Right lobe of liver (tissue), 6 donors: Measurements from ENCODE around the gene BCL11B. TPM values are rescaled to one million over a fixed set of nuclear protein-coding genes. Genes with fewer than 3 reads are reported as not detected.

Source experiments
- ATAC-seq, 4 donors: fragments of 200-7000 bp; cut with Tn5 transposase; one replicate each; pipeline ENCODE4 v1.9.1; 2020; ENCODE audit warnings: mild to moderate bottlenecking in 4 of 4, moderate library complexity in 4 of 4
- DNase-seq, 3 donors: peaks; one replicate each; pipeline ENCODE4 v3.0.0-alpha.2; 2020
- H3K27ac ChIP-seq, 3 donors: fragments of 200-600 bp; one replicate each; pipeline ENCODE4 v1.8.0; 2022
- H3K27me3 ChIP-seq, 2 donors: fragments of 200-600 bp; one replicate each; pipeline ENCODE4 v1.8.0; 2022
- H3K36me3 ChIP-seq, 4 donors: fragments of 200-600 bp; sonication (generic) in 1 of 4; one replicate each; pipeline versions ENCODE4 v1.5.1 to v1.8.0; 2017 to 2022; ENCODE audit warnings: control low read depth in 1 of 4
- H3K4me1 ChIP-seq, 4 donors: fragments of 200-600 bp; sonication (generic) in 1 of 4; one replicate each; pipeline versions ENCODE4 v1.5.1 to v1.8.0; 2017 to 2022; ENCODE audit warnings: control low read depth in 1 of 4
- H3K4me3 ChIP-seq, 3 donors: fragments of 200-600 bp; one replicate each; pipeline ENCODE4 v1.8.0; 2022
- H3K9me3 ChIP-seq, 4 donors: fragments of 200-600 bp; sonication (generic) in 1 of 4; one replicate each; pipeline versions ENCODE4 v1.5.1 to v1.8.0; 2017 to 2022; ENCODE audit warnings: control low read depth in 1 of 4
- POLR2A ChIP-seq: fragments of 450-650 bp; IDR thresholded peaks from one replicate; pipeline ENCODE4 v1.6.1; 2017; ENCODE audit warnings: antibody characterized with exemption, mild to moderate bottlenecking
- WGBS: methylation state at CpG from one replicate; pipeline ENCODE4 v1.1.6; 2018; ENCODE audit warnings: low coverage, low lambda C conversion rate; ENCODE audit not compliant: insufficient coverage; ENCODE audit errors: missing lambda C conversion rate; 5-methylcytosine and 5-hydroxymethylcytosine counted together
- intact Hi-C, 2 donors: fragments of 100-400 bp; cut with DNase I; formaldehyde crosslinking; loops; one replicate each; pipeline versions ENCODE4 v1.11.2 to v1.14.1; 2022
- total RNA-seq, 6 experiments: library from RNA; depleted of rRNA in 2 of 6; stranded (reverse); fragments of >200 nt in 2 of 6; fragmentation: NEBNext Ultra II Directional in 3 of 6; extraction: Animal tissue kit (Norgen Biotek cat#: 25700) in 3 of 6; gene quantifications; one replicate each; pipeline versions ENCODE4 v1.1.0 to v1.2.4, GENCODE V29; 2016 to 2023
- TF ChIP-seq, protein P1 (sequence below), 4 donors: fragments of 200-600 bp in 3 of 4; fragments of 450-650 bp in 1 of 4; IDR thresholded peaks; one replicate each; pipeline versions ENCODE4 v1.5.1 to v1.8.0; 2016 to 2022; ENCODE audit warnings: antibody characterized with exemption in 4 of 4, mild to moderate bottlenecking in 2 of 4
- donor health status: DM: no; HTN: yes; CAD: no.
- donor health status: DM: no; HTN: no; CAD: no.
- donor health status: DM: no; HTN: no; CAD: no.
- donor health status: DM: no; HTN: yes; CAD: no.
- donor health status: DM: no; HTN: yes; CAD: no.

Gene BCL11B
- total RNA-seq, 6 experiments from 2014 or later, result 0.04 to 0.61 (median 0.24) TPM

DNA sequence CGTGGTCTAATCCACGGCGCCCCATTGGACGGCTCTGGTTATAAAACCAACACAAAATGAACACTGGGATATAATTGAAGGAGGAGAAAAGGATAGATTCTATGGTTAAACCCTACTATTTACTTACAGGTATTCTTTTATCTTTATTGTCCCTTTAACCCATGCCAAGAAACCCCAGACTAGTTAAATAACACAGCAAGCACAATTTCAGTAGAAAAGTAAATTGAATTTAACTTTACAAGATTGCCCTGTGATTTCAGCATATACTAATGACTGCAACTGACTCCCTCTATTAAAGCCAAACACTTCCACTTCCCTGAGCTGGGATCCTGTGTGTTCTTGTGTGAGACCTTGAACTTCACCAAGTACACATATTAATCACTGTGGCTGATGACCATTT is 45.3 kb downstream of the BCL11B start:
- WGBS, result 83% methylated on average over 4 of the region's 4 CpGs
- Histone ChIP-seq H3K36me3 (no peaks in the 10 kb centered on the region), H3K27ac (no peak overlapping the region), H3K4me3 (no peak overlapping the region), H3K4me1 (no peaks in the 10 kb centered on the region), H3K9me3 (no peaks in the 10 kb centered on the region), H3K27me3 (no peaks in the 10 kb centered on the region)
- DNase-seq, result no peak
- no peak for TF ChIP-seq POLR2A
- TF ChIP-seq, protein P1, sequence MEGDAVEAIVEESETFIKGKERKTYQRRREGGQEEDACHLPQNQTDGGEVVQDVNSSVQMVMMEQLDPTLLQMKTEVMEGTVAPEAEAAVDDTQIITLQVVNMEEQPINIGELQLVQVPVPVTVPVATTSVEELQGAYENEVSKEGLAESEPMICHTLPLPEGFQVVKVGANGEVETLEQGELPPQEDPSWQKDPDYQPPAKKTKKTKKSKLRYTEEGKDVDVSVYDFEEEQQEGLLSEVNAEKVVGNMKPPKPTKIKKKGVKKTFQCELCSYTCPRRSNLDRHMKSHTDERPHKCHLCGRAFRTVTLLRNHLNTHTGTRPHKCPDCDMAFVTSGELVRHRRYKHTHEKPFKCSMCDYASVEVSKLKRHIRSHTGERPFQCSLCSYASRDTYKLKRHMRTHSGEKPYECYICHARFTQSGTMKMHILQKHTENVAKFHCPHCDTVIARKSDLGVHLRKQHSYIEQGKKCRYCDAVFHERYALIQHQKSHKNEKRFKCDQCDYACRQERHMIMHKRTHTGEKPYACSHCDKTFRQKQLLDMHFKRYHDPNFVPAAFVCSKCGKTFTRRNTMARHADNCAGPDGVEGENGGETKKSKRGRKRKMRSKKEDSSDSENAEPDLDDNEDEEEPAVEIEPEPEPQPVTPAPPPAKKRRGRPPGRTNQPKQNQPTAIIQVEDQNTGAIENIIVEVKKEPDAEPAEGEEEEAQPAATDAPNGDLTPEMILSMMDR (IDR thresholded peaks at IDR 0.05), result no peak
- ATAC-seq, result no peak
- intact Hi-C loops, result no loop called here

DNA sequence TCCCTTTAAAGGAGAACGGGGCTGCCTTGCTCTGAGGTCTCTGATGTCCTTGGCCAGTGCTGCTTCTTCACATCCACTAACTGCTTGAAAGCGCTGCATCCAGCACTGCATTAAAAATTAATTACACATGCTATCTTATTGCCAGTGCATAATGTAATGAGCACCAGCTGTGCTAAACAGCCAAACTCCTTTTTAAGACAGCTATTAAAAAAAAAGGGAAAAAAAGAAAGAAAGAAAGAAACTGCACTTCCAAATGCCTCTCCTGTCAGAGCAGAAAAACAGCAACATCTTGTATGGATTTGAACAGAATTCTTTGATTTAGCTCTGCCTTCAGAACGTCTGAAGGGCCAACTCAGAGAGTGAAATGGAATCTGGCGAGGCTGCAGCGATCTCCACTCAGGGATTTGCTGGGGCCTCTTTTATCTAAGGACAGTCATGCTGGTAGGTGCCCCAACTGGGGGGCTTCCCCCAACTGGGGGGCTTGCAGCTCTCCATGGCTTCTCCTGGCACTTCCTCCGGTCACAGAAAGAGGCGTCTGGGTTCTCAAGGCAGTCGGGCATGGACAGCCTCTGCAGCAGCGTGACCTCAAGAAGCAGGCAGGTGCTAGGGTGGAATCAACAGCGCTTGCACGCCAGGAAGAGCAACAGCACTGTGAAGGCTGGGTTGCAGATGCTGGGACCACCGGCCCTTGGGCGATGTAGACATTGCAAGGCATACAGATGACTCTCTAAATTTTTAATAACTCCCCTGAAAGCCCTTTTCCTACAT is 46.4 kb downstream of the BCL11B start:
- Histone ChIP-seq H3K36me3 (no peaks in the 10 kb centered on the region), H3K27ac (no peak overlapping the region), H3K4me1 (no peaks in the 10 kb centered on the region), H3K27me3 (no peaks in the 10 kb centered on the region), H3K9me3 (no peaks in the 10 kb centered on the region), H3K4me3 (no peak overlapping the region)
- TF ChIP-seq, protein P1 (IDR thresholded peaks at IDR 0.05), result no peak
- no peak for TF ChIP-seq POLR2A
- WGBS, result 65% methylated on average over 7 of the region's 13 CpGs
- intact Hi-C loops, result no loop called here
- ATAC-seq (no peak), DNase-seq (no peak)

DNA sequence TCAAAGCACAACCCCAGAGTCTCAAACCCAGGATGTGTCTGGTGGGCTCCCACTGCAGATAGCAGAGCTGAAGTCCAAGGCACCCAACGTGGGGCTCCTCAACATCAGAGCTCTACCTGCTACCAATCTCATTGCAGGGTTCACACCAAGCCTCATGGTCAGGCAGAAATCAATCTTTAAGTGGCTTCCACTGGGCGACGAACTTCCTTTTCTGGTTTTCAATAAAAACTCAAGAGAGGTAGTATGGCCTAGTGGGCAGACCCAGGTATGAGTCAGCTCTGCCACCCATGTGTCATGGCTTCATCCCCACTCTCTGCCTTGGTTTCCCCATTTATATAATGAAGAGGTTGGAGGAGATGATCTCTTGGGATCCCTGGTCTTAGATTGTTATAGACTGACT is 47.0 kb downstream of the BCL11B start:
- no peak for TF ChIP-seq POLR2A
- TF ChIP-seq, protein P1 (IDR thresholded peaks at IDR 0.05), result no peak
- H3K9me3 ChIP-seq, result no peaks in the 10 kb centered on the region
- H3K4me3 ChIP-seq, result no peak overlapping the region
- no peaks in the 10 kb centered on the region for H3K27me3 ChIP-seq
- no peak overlapping the region for H3K27ac ChIP-seq
- no CpG with 5 or more reads among the region's 3 CpGs for WGBS
- ATAC-seq, result no peak
- DNase-seq, result no peak
- no peaks in the 10 kb centered on the region for H3K4me1 ChIP-seq
- no peaks in the 10 kb centered on the region for H3K36me3 ChIP-seq
- intact Hi-C loops, result no loop called here

DNA sequence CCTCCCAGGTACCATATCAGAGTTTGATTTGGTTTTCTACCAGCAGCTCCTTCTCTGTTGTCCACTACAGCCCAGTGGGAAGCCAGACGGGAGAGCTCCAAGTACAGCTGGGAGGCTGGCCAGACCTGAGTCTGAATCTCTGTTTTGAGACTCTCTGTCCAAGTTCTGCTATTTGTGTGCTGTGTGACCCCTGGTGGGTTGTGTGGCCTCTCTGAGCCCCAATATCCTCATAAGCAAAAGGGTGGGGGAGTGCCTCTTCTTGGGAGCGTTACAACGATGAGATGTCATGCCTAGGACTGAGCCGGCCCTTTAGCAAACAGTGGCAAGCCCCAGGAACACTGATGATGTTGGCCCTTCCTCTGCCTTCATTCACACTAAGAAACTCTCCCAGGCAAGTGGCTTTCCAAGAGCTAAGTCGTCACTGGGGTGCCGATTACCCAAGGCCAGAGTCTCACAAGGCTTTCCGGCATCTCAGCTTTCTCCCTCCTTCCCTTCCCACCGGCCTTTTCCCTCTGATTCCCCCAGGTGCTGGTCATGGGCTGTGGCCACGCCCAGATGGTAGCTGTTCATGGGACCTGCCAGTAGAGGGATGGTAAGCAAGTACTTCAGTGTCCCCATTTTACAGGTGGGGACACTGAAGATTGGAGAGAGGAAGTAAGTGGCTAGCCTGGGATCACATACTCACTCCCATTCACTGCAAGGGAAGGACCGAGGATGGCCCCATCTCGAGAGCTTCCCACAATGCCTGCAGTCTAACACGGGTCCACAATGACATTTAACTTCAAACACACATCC is 47.7 kb downstream of the BCL11B start:
- intact Hi-C loops, result no loop called here
- ATAC-seq (no peak), DNase-seq (no peak)
- Histone ChIP-seq H3K4me1 (no peaks in the 10 kb centered on the region), H3K27me3 (no peaks in the 10 kb centered on the region), H3K27ac (no peak overlapping the region), H3K4me3 (no peak overlapping the region), H3K9me3 (no peaks in the 10 kb centered on the region), H3K36me3 (no peaks in the 10 kb centered on the region)
- TF ChIP-seq POLR2A, result no peak
- TF ChIP-seq, protein P1 (IDR thresholded peaks at IDR 0.05), result no peak
- 43% methylated on average over 7 of the region's 12 CpGs for WGBS
